ENCODE results near the gene B3GLCT.

GRCh38 chr13:31245598-31246373 lies 46.0 kb downstream of the B3GLCT start:
- TF ChIP-seq EZH2 (IDR thresholded peaks at IDR 0.05) (no peak), POLR2AphosphoS5 (IDR thresholded peaks at IDR 0.05; ENCODE audit: borderline replicate concordance, low read depth, low read length) (no peak)

Data from SK-N-MC (cell line).